ENCODE data around the gene FMN1.

Gene FMN1

GRCh38 chr15:32998979-32999672 is 195.4 kb downstream of the FMN1 start:
- no peak for TF ChIP-seq CTCF (IDR thresholded peaks at IDR 0.05)
- peaks cover 0 to 2% of the 10 kb centered on the region in 2 donors for H3K27me3 ChIP-seq
- H3K4me3 ChIP-seq: no peak overlapping the region
- no peaks in the 10 kb centered on the region for H3K4me1 ChIP-seq
- DNase-seq: peak in 1 of 2 donors; percentile 50
- intact Hi-C loops (cut with DNase I; ENCODE audit: low total_unique reads): no loop called here
- H3K9me3 ChIP-seq: peaks cover 0 to 6% (median 0%) of the 10 kb centered on the region in 3 donors
- no peak overlapping the region for H3K27ac ChIP-seq
- H3K36me3 ChIP-seq: no peaks in the 10 kb centered on the region

- intact Hi-C loops (cut with DNase I; ENCODE audit: low total_unique reads): no loop called here
Measured at GRCh38 chr15:32998182-32998581, 196.3 kb downstream of the FMN1 start.

GRCh38 chr15:32994810-32995424 is 199.6 kb downstream of the FMN1 start:
- H3K9me3 ChIP-seq: peaks cover 0 to 6% (median 0%) of the 10 kb centered on the region in 3 donors
- DNase-seq: no peak
- peak; percentile 46 to 53 for TF ChIP-seq CTCF (IDR thresholded peaks at IDR 0.05)
- H3K4me1 ChIP-seq: no peaks in the 10 kb centered on the region
- H3K4me3 ChIP-seq: no peak overlapping the region
- intact Hi-C loops (cut with DNase I; ENCODE audit: low total_unique reads): no loop called here
- no peaks in the 10 kb centered on the region for H3K36me3 ChIP-seq
- peaks cover 0 to 2% of the 10 kb centered on the region in 2 donors for H3K27me3 ChIP-seq
- no peak overlapping the region for H3K27ac ChIP-seq

More at GRCh38 chr15:32998182-32998581, 196.3 kb downstream of the FMN1 start:
- H3K4me3 ChIP-seq: no peak overlapping the region
- H3K9me3 ChIP-seq: peaks cover 0 to 6% (median 0%) of the 10 kb centered on the region in 3 donors
- H3K4me1 ChIP-seq: no peaks in the 10 kb centered on the region
- H3K36me3 ChIP-seq: no peaks in the 10 kb centered on the region
- DNase-seq: no peak
- TF ChIP-seq CTCF (IDR thresholded peaks at IDR 0.05): no peak
- H3K27me3 ChIP-seq: peaks cover 0 to 2% of the 10 kb centered on the region in 2 donors
- no peak overlapping the region for H3K27ac ChIP-seq

GRCh38 chr15:32993285-32993684 is 201.2 kb downstream of the FMN1 start:
- intact Hi-C loops (cut with DNase I; ENCODE audit: low total_unique reads): no loop called here
- H3K27ac ChIP-seq: no peak overlapping the region

GRCh38 chr15:32991619-32992111 is 202.8 kb downstream of the FMN1 start:
- Histone ChIP-seq H3K4me1 (no peaks in the 10 kb centered on the region), H3K9me3 (no peaks in the 10 kb centered on the region), H3K36me3 (no peaks in the 10 kb centered on the region), H3K27me3 (no peaks in the 10 kb centered on the region), H3K4me3 (no peak overlapping the region), H3K27ac (no peak overlapping the region)
- no peak for TF ChIP-seq CTCF (IDR thresholded peaks at IDR 0.05)
- no peak for DNase-seq
- intact Hi-C loops (cut with DNase I; ENCODE audit: low total_unique reads): no loop called here

More at GRCh38 chr15:32993285-32993684, 201.2 kb downstream of the FMN1 start:
- no peak for TF ChIP-seq CTCF (IDR thresholded peaks at IDR 0.05)
- DNase-seq: no peak
- Histone ChIP-seq H3K36me3 (no peaks in the 10 kb centered on the region), H3K9me3 (no peaks in the 10 kb centered on the region), H3K4me3 (no peak overlapping the region), H3K4me1 (no peaks in the 10 kb centered on the region), H3K27me3 (no peaks in the 10 kb centered on the region)
